Neural progenitor cell (in vitro differentiated cells): ENCODE measurements around the gene ANXA11. TPM values are rescaled to one million over a fixed set of nuclear protein-coding genes. Genes with fewer than 3 reads are reported as not detected.
"Not testable (repeated sequence)": the region's sequence is repeated elsewhere in the genome, so short reads cannot be mapped to it uniquely, and the experiment has no call there.

Source experiments
- DNase-seq: peaks from one replicate; pipeline ENCODE4 v3.0.0-alpha.2; 2016; ENCODE audit warnings: low spot score
- H2AFZ ChIP-seq: fragments of 200-600 bp; sonication (generic); replicated peaks from 2 replicates; pipeline ENCODE4 v1.6.1; 2016; ENCODE audit warnings: antibody characterized with exemption
- H3F3A ChIP-seq: fragments of 200-600 bp; sonication (generic); 2 replicates; pipeline ENCODE4 v1.6.1; 2016; ENCODE audit warnings: antibody characterized with exemption, low read depth
- H3K27ac ChIP-seq: fragments of 200-600 bp; sonication (generic); 2 replicates; pipeline ENCODE4 v1.5.1; 2016; ENCODE audit warnings: mild to moderate bottlenecking
- H3K27me3 ChIP-seq: fragments of 200-600 bp; sonication (generic); 2 replicates; pipeline ENCODE4 v1.6.1; 2016; ENCODE audit warnings: mild to moderate bottlenecking, moderate library complexity
- H3K36me3 ChIP-seq: fragments of 200-600 bp; sonication (generic); 2 replicates; pipeline ENCODE4 v1.5.1; 2016
- H3K4me1 ChIP-seq: fragments of 200-600 bp; sonication (generic); 2 replicates; pipeline ENCODE4 v1.6.1; 2016; ENCODE audit warnings: mixed run types
- H3K4me2 ChIP-seq: fragments of 200-600 bp; sonication (generic); 2 replicates; pipeline ENCODE4 v1.6.1; 2016
- H3K4me3 ChIP-seq: fragments of 200-600 bp; sonication (generic); 2 replicates; pipeline ENCODE4 v1.5.1; 2016
- H3K79me2 ChIP-seq: fragments of 200-600 bp; sonication (generic); 2 replicates; pipeline ENCODE4 v1.6.1; 2016; ENCODE audit warnings: low read depth
- H3K9ac ChIP-seq: fragments of 200-600 bp; sonication (generic); 2 replicates; pipeline ENCODE4 v1.6.1; 2016
- H3K9me3 ChIP-seq: fragments of 200-600 bp; sonication (generic); 2 replicates; pipeline ENCODE4 v1.5.1; 2016; ENCODE audit warnings: low read depth
- H4K20me1 ChIP-seq: fragments of 200-600 bp; sonication (generic); 2 replicates; pipeline ENCODE4 v1.6.1; 2016; ENCODE audit warnings: low read depth
- H3K27ac Mint-ChIP-seq: 3 replicates; pipeline ENCODE4 v1.8.0; 2021; ENCODE audit warnings: mixed read lengths
- H3K27me3 Mint-ChIP-seq: 2 replicates; pipeline ENCODE4 v1.8.0; 2022; ENCODE audit warnings: low read depth, mild to moderate bottlenecking, inconsistent platforms, moderate library complexity, mixed read lengths; ENCODE audit not compliant: insufficient read depth
- H3K36me3 Mint-ChIP-seq: 3 replicates; pipeline ENCODE4 v1.8.0; 2021; ENCODE audit warnings: mixed read lengths
- H3K4me1 Mint-ChIP-seq: 3 replicates; pipeline ENCODE4 v1.8.0; 2021; ENCODE audit warnings: mixed read lengths
- H3K4me3 Mint-ChIP-seq: 3 replicates; pipeline ENCODE4 v1.8.0; 2021; ENCODE audit warnings: mild to moderate bottlenecking, moderate library complexity, mixed read lengths
- H3K9me3 Mint-ChIP-seq: 3 replicates; pipeline ENCODE4 v1.8.0; 2020; ENCODE audit warnings: mixed read lengths
- EZH2 ChIP-seq: fragments of 200-600 bp; sonication (generic); IDR thresholded peaks from 2 replicates; pipeline ENCODE4 v1.6.1; 2017; ENCODE audit warnings: antibody characterized with exemption, mild to moderate bottlenecking, moderate library complexity
- EZH2phosphoT487 ChIP-seq: fragments of 200-600 bp; sonication (generic); IDR thresholded peaks from 2 replicates; pipeline ENCODE4 v1.6.1; 2017; ENCODE audit warnings: antibody characterized with exemption
- total RNA-seq: library from RNA; depleted of rRNA; stranded (reverse); fragments of >200 nt; gene quantifications from 2 replicates; pipeline ENCODE4 v1.2.3, GENCODE V29; 2015; ENCODE audit warnings: low replicate concordance
- TF ChIP-seq, protein P1 (sequence below): fragments of 200-600 bp; sonication (generic); IDR thresholded peaks from 2 replicates; pipeline ENCODE4 v1.5.1; 2017; ENCODE audit warnings: antibody characterized with exemption, mild to moderate bottlenecking

The ANXA11 gene
- total RNA-seq, 1 donor from 2014 or later = 2.7 TPM

DNA sequence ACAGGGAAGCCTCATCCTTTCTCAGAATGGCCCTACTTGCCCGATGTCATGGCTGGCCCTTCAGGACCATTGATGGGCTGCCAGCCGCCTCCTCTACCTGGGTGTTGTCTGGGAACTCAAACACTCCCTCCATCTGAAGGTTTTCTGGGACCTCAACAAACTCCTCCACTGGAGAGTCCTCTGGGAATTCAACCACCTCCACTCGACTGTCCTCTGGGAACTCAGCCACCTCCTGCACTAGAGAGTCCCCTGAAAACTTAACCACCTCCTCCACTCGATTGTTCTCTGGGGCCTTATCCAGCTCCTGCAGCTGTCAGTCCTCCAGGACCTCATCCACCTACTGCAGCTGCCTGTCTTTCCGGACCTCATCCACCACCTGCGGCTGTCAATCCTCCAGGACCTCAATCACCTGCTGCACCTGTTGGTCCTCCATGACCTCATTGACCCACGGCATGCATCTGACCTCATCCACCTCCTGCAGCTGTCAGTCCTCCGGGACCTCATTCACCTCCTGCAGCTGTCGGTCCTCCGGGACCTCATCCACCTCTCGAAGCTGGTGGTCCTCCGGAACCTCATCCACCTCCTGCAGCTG, 47.1 kb upstream of the ANXA11 start:
- Mint-ChIP-seq H3K4me1 (peaks cover 3% of the 10 kb centered on the region), H3K36me3 (no peaks in the 10 kb centered on the region), H3K9me3 (peaks cover 6% of the 10 kb centered on the region), H3K27me3 (peaks cover 6% of the 10 kb centered on the region), H3K27ac (no peak overlapping the region), H3K4me3 (no peak overlapping the region)
- Histone ChIP-seq H3K9me3 (no peaks in the 10 kb centered on the region), H3K27me3 (no peaks in the 10 kb centered on the region), H4K20me1 (no peaks in the 10 kb centered on the region), H3K4me3 (no peak overlapping the region), H3K4me2 (no peak overlapping the region), H3F3A (no peaks in the 10 kb centered on the region), H2AFZ (no peak overlapping the region), H3K9ac (no peak overlapping the region), H3K79me2 (no peaks in the 10 kb centered on the region), H3K4me1 (no peaks in the 10 kb centered on the region), H3K27ac (no peak overlapping the region), H3K36me3 (no peaks in the 10 kb centered on the region)
- no peak for DNase-seq
- TF ChIP-seq, protein P1, sequence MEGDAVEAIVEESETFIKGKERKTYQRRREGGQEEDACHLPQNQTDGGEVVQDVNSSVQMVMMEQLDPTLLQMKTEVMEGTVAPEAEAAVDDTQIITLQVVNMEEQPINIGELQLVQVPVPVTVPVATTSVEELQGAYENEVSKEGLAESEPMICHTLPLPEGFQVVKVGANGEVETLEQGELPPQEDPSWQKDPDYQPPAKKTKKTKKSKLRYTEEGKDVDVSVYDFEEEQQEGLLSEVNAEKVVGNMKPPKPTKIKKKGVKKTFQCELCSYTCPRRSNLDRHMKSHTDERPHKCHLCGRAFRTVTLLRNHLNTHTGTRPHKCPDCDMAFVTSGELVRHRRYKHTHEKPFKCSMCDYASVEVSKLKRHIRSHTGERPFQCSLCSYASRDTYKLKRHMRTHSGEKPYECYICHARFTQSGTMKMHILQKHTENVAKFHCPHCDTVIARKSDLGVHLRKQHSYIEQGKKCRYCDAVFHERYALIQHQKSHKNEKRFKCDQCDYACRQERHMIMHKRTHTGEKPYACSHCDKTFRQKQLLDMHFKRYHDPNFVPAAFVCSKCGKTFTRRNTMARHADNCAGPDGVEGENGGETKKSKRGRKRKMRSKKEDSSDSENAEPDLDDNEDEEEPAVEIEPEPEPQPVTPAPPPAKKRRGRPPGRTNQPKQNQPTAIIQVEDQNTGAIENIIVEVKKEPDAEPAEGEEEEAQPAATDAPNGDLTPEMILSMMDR = no peak
- TF ChIP-seq EZH2phosphoT487 (no peak), EZH2 (no peak)

DNA sequence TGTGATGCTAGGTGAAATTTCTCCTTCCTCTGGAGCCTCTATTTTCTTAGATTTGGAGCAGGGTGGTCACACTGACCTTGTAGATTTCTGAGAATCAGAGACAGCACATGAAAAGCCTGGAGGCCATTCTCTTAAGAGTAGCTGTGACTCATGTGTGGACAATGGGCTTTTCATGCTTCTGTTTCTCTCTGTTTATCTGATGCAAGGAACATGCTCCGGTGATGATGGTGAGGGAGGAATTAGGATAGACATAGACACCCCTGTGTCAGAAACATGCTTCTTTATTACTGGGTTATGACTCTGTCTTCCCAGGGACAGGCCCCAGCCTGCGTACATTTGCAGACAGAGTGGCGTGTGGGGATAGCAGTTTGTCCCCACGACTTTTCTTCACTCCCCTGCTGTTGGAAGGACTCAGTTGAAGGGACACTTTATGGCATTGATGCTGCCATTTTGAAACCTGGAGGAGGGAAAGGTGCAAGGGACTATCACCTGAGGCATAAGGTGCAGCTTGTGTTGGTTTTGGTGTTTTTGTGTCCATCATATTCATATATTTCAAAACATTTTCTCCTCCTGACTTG, 46.5 kb upstream of the ANXA11 start:
- not testable (repeated sequence) for H3K4me2 ChIP-seq, H3K36me3 Mint-ChIP-seq, H3K4me1 Mint-ChIP-seq, H3K9ac ChIP-seq, H3F3A ChIP-seq, H3K36me3 ChIP-seq, H3K4me1 ChIP-seq, H3K27ac Mint-ChIP-seq, H3K4me3 ChIP-seq, H3K9me3 Mint-ChIP-seq, H3K9me3 ChIP-seq, DNase-seq, H4K20me1 ChIP-seq, H3K79me2 ChIP-seq, H2AFZ ChIP-seq, H3K27me3 Mint-ChIP-seq, H3K4me3 Mint-ChIP-seq, H3K27me3 ChIP-seq, H3K27ac ChIP-seq

DNA sequence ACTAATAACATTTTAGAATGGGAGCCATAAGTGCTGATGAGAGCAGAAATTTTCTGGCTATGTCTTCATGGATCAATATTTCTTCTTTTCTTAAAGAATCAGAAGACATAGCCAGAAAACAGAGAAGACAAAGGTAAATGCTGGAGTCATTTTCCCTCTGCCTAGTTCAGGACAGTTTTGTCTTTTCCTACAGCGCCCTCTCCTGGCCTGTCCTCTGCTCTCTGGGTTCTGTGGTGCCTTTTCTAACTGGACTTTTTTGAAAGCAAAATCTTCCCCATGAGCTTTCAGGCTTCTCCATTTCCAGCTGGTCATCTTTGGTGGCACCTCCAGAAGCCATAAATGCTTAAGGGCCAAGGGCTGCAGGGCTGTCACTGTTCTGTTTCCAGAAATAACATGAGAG, 45.1 kb upstream of the ANXA11 start:
- not testable (repeated sequence) for H3K4me1 ChIP-seq, H3K36me3 Mint-ChIP-seq, H3K4me1 Mint-ChIP-seq, H3K9me3 ChIP-seq, H3K27me3 Mint-ChIP-seq, H3K79me2 ChIP-seq, H3K27ac ChIP-seq, H3K4me3 ChIP-seq, H3F3A ChIP-seq, H3K9ac ChIP-seq, H2AFZ ChIP-seq, H3K9me3 Mint-ChIP-seq, H4K20me1 ChIP-seq, H3K27me3 ChIP-seq, H3K27ac Mint-ChIP-seq, DNase-seq, H3K4me3 Mint-ChIP-seq, H3K36me3 ChIP-seq, H3K4me2 ChIP-seq

DNA sequence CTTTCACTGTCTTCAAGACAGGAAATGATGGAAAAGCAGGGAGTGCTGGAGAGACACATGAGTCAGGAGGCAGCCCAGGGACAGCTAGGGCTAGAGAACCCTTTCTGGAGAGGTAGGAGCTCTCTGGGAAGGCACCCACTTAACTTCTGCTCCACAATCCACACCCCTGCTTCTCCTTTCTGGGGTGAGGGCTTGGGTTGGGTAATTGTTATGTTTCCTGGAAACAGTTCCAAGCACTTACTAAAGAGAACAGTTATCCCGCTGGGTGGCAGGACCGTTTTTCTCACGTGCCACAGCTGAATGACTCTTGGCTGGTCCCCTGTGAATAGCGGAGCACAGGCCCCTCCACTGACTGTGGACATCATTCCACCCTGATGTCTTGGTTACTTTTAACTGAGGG, 44.6 kb upstream of the ANXA11 start:
- H3K79me2 ChIP-seq, DNase-seq, H2AFZ ChIP-seq, H3K36me3 Mint-ChIP-seq, H3K4me3 ChIP-seq, H4K20me1 ChIP-seq, H3F3A ChIP-seq, H3K9ac ChIP-seq, H3K4me1 ChIP-seq, H3K4me2 ChIP-seq, H3K27me3 Mint-ChIP-seq, H3K27ac Mint-ChIP-seq, H3K4me1 Mint-ChIP-seq, H3K9me3 ChIP-seq, H3K4me3 Mint-ChIP-seq, H3K9me3 Mint-ChIP-seq, H3K27ac ChIP-seq, H3K27me3 ChIP-seq, H3K36me3 ChIP-seq: not testable (repeated sequence)

DNA sequence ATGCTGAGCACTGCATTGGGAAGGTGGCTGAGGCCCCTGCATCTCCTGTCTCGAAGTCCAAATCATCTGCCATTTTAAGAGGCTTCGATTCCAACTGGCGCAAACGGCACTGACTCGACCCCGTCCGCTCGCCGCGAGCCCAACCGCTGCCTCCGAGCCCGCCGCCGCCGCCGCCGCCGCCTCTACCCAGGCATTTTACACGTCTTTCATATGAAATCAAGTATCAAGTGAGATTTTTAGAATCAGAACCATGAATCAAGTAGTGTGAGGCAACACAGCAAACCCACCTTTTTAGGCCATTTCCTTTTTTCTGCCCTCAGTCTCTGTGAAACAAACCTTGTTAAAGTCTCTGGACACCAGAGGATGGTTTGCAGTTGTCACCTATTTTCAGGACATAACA, 42.3 kb upstream of the ANXA11 start:
- not testable (repeated sequence) for H3K4me1 ChIP-seq, H4K20me1 ChIP-seq, H3K9me3 ChIP-seq, H3K36me3 ChIP-seq, H3K9ac ChIP-seq, H3K9me3 Mint-ChIP-seq, H3K4me2 ChIP-seq, H3K4me3 Mint-ChIP-seq, H2AFZ ChIP-seq, H3K4me3 ChIP-seq, H3K27me3 ChIP-seq, H3F3A ChIP-seq, H3K27ac ChIP-seq, H3K4me1 Mint-ChIP-seq, H3K27me3 Mint-ChIP-seq, H3K79me2 ChIP-seq, H3K27ac Mint-ChIP-seq, DNase-seq, H3K36me3 Mint-ChIP-seq

DNA sequence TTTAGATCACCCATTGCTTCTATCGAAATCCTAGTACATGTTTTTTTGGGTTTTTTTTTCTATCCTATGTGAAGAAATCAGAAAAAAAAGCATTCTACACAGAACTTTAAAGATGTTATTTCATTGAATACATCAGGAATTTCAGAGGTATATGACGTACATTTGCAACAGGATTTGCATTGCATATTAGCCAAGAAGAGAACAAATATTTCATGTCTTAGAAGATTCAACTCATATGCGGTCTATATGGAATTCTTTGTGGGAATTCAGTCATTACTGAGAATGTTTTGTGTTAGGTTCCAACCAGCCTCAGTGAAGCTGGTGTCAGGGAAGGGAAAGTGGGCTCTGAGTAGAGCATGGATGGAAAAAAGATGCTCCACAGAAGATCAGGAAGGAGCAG, 39.0 kb upstream of the ANXA11 start:
- H3K27me3 Mint-ChIP-seq, H3K36me3 Mint-ChIP-seq, H3K4me3 ChIP-seq, H2AFZ ChIP-seq, H3K27me3 ChIP-seq, H3K27ac ChIP-seq, H3K4me1 ChIP-seq, H3F3A ChIP-seq, DNase-seq, H4K20me1 ChIP-seq, H3K79me2 ChIP-seq, H3K36me3 ChIP-seq, H3K9me3 Mint-ChIP-seq, H3K4me3 Mint-ChIP-seq, H3K4me1 Mint-ChIP-seq, H3K4me2 ChIP-seq, H3K9me3 ChIP-seq, H3K27ac Mint-ChIP-seq, H3K9ac ChIP-seq: not testable (repeated sequence)

DNA sequence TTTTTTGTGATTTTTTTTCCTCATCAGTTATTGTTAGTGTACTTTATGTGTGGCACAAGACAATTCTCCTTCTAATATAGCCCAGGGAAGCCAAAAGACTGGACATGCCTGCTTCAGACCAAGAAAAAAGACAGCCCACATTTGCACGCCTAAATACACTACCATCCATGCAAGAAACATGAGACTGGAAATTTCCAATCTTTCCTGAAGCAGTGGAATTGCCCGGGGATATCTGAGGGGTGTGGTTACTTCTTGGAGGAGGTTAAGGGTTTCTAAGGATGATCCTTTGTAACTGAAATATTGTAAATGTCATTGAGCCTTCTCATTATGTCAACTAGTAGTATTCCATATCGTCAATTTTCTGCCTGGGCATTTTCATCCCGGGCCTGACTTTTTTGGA, 37.0 kb upstream of the ANXA11 start:
- not testable (repeated sequence) for H3K4me1 Mint-ChIP-seq, H3K4me2 ChIP-seq, H3K36me3 Mint-ChIP-seq, DNase-seq, H3K4me3 Mint-ChIP-seq, H3K4me3 ChIP-seq, H3K27me3 ChIP-seq, H3K9me3 ChIP-seq, H3K36me3 ChIP-seq, H3K9ac ChIP-seq, H4K20me1 ChIP-seq, H3F3A ChIP-seq, H3K79me2 ChIP-seq, H3K27ac ChIP-seq, H3K4me1 ChIP-seq, H3K9me3 Mint-ChIP-seq, H2AFZ ChIP-seq, H3K27me3 Mint-ChIP-seq, H3K27ac Mint-ChIP-seq
